ENCODE results near the gene EIF4H. TPM values are rescaled to one million over a fixed set of nuclear protein-coding genes. Genes with fewer than 3 reads are reported as not detected.

Gene EIF4H
- total and polyA plus RNA-seq, 12 donors = 76.2 to 239 (median 191) TPM

DNA sequence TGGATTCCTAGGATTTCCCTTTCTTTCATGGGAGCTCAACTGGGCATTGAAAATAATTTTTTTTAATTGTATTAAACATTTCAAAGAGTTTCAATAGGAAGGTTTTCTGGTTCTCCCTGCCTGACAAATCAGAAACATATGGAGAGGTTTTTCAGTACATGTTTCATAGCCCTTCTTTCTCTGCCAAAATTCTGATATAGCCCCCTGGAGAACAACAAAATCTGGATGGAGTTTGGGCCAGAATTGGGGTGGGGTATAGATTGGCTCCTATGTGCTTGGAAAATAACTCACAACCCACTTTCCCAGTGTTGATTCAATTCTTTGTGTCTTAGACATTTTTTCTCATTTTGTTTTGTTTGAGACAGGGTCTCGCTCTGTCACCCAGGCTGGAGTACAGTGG, 24.6 kb upstream of the EIF4H start:
- Histone ChIP-seq H3K4me1 (peaks cover 0 to 8% (median 0%) of the 10 kb centered on the region in 9 donors), H3K36me3 (no peaks in the 10 kb centered on the region), H3K9me3 (peaks cover 0 to 6% (median 0%) of the 10 kb centered on the region in 11 donors), H3K27ac (no peak overlapping the region), H3K4me3 (no peak overlapping the region), H3K27me3 (no peaks in the 10 kb centered on the region)
- 100% methylated on average over 1 of the region's 1 CpG for WGBS, 2 donors
- intact Hi-C loops (cut with DNase I) = loop anchor here in 1 of 10 donors (10.0 kb wide), 1 partner anchor 75 kb away; no protein-coding TSS in a partner anchor
- no peak for ATAC-seq
- TF ChIP-seq, protein P1, sequence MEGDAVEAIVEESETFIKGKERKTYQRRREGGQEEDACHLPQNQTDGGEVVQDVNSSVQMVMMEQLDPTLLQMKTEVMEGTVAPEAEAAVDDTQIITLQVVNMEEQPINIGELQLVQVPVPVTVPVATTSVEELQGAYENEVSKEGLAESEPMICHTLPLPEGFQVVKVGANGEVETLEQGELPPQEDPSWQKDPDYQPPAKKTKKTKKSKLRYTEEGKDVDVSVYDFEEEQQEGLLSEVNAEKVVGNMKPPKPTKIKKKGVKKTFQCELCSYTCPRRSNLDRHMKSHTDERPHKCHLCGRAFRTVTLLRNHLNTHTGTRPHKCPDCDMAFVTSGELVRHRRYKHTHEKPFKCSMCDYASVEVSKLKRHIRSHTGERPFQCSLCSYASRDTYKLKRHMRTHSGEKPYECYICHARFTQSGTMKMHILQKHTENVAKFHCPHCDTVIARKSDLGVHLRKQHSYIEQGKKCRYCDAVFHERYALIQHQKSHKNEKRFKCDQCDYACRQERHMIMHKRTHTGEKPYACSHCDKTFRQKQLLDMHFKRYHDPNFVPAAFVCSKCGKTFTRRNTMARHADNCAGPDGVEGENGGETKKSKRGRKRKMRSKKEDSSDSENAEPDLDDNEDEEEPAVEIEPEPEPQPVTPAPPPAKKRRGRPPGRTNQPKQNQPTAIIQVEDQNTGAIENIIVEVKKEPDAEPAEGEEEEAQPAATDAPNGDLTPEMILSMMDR (IDR thresholded peaks at IDR 0.05) = no peak
- no peak for DNase-seq

DNA sequence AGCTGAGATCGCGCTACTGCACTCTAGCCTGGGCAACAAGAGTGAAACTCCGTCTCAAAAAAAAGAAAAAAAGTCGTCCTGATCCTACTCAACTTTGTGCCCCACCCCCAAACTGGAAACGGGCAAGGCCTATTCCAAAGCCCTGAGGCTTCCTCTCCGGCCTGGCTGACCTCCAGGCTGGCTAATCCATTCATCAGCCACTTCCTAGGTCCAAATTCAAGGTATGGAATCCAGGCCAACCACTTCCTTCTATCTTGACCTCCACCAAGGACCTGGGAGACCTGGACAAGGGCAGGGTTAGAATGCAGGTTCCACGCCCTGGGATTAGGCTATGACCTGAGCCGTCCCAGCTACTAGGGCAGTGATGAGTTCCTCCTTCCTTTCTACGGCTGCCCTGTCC, 20.4 kb upstream of the EIF4H start:
- 68 to 70% methylated on average over 9 of the region's 9 CpGs for WGBS, 2 donors
- Histone ChIP-seq H3K9me3 (no peaks in the 10 kb centered on the region), H3K27me3 (no peaks in the 10 kb centered on the region), H3K4me3 (no peak overlapping the region), H3K27ac (no peak overlapping the region), H3K4me1 (peaks cover 0 to 8% (median 0%) of the 10 kb centered on the region in 9 donors), H3K36me3 (no peaks in the 10 kb centered on the region)
- TF ChIP-seq, protein P1 (IDR thresholded peaks at IDR 0.05) = no peak
- peak in 1 of 8 donors; percentile 13 for ATAC-seq
- intact Hi-C loops (cut with DNase I) = loop anchor here in 1 of 10 donors (10.0 kb wide), 1 partner anchor 79 kb away; no protein-coding TSS in a partner anchor
- no peak for DNase-seq

DNA sequence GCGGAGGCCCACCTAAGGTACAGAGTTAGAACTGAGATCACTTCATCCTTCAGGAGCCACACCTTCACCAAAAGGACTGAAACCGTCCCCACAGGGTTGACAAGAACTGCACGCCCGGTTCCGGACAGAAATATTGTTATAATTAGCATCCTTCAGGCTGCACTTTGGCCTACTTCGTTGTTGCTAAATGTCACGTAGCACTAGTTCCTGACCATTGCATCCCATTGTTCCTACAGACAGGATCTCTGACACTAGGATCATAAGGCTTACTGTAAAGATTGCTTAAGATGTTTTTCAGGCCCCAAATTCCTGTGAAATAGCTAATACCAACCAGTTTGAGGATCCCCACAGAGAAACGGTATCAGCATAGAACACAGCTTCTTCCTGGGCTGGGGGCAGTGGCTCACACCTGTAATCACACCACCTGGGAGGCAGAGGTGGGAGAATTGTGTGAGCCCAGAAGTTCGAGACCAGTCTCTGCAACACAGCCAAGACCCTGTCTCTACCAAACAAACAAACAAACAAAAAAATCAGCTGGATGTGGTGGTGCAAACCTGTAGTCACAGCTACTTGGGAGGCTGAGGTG, 18.3 kb upstream of the EIF4H start:
- Histone ChIP-seq H3K36me3 (no peaks in the 10 kb centered on the region), H3K27ac (peak overlapping the region in 1 of 10 donors; percentile 6), H3K4me3 (no peak overlapping the region), H3K4me1 (peaks cover 0 to 8% (median 0%) of the 10 kb centered on the region in 9 donors), H3K27me3 (no peaks in the 10 kb centered on the region), H3K9me3 (no peaks in the 10 kb centered on the region)
- TF ChIP-seq, protein P1 (IDR thresholded peaks at IDR 0.05) = no peak
- WGBS, 2 donors = 82 to 88% methylated on average over 9 of the region's 9 CpGs
- intact Hi-C loops (cut with DNase I) = loop anchor here in 2 of 10 donors (5.0 to 10.0 kb wide), 2 partner anchors 59 to 81 kb away; no protein-coding TSS in a partner anchor
- DNase-seq = no peak
- ATAC-seq = peak in 1 of 8 donors; percentile 83

DNA sequence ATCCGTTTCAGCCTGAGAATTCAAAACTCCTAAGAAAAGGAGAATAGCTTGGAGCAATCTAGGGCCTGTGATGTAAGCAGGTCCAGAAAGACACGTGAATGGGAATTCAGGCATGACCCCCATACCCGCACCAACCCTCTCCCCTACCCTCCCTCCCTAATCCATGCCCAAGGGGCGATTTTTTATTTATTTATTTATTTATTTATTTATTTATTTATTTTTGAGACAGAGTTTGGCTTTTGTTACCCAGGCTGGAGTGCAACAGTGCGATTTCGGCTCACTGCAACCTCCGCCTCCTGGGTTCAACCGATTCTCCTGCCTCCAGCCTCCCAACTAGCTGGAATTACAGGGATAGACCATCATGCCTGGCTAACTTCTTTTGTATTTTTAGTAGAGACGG, 16.6 kb upstream of the EIF4H start:
- DNase-seq (no peak), ATAC-seq (no peak)
- TF ChIP-seq, protein P1 (IDR thresholded peaks at IDR 0.05) = no peak
- Histone ChIP-seq H3K4me1 (peaks cover 0 to 8% (median 0%) of the 10 kb centered on the region in 9 donors), H3K27ac (no peak overlapping the region), H3K4me3 (no peak overlapping the region), H3K9me3 (no peaks in the 10 kb centered on the region), H3K36me3 (no peaks in the 10 kb centered on the region), H3K27me3 (no peaks in the 10 kb centered on the region)
- intact Hi-C loops (cut with DNase I) = loop anchor here in 2 of 10 donors (5.0 to 10.0 kb wide), 2 partner anchors 60 to 83 kb away; no protein-coding TSS in a partner anchor
- WGBS, 2 donors = 89 to 96% methylated on average over 9 of the region's 9 CpGs
